SU-DHL-6 (cell line): ENCODE data around the gene EML4.

ENCODE experiments used
- EZH2phosphoT487 ChIP-seq: fragments of 200-600 bp; sonication (generic), shearing (Covaris generic); conservative IDR thresholded peaks from 2 replicates; pipeline ENCODE4 v1.6.1; 2018; ENCODE audit warnings: mild to moderate bottlenecking, antibody characterized with exemption, low read length, moderate library complexity, mixed read lengths
- TF ChIP-seq, protein P1 (sequence below): fragments of 200-600 bp; sonication (generic); IDR thresholded peaks from one replicate; pipeline ENCODE4 v1.5.1; 2017; ENCODE audit warnings: antibody characterized with exemption, mild to moderate bottlenecking, low read length, moderate library complexity; ENCODE audit not compliant: insufficient read depth, poor library complexity, severe bottlenecking

DNA sequence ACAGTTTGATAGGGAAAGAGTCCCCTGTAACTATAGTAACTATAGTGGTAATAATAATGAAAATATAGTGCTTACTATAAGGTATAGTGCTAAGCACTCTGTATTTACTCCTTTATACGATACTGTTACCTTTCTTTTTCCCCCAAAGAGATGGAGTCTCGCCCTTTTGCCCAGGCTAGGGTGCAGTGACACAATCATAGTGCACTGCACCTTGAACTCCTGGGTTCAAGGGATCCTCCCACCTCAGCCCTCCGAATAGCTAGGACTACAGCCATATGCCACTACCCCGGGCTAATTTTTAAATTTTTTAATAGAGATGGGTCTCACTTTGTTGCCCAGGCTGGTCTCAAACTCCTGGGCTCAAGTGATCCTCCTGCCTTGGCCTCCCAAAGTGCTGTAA, 34.6 kb downstream of the EML4 start:
- TF ChIP-seq, protein P1, sequence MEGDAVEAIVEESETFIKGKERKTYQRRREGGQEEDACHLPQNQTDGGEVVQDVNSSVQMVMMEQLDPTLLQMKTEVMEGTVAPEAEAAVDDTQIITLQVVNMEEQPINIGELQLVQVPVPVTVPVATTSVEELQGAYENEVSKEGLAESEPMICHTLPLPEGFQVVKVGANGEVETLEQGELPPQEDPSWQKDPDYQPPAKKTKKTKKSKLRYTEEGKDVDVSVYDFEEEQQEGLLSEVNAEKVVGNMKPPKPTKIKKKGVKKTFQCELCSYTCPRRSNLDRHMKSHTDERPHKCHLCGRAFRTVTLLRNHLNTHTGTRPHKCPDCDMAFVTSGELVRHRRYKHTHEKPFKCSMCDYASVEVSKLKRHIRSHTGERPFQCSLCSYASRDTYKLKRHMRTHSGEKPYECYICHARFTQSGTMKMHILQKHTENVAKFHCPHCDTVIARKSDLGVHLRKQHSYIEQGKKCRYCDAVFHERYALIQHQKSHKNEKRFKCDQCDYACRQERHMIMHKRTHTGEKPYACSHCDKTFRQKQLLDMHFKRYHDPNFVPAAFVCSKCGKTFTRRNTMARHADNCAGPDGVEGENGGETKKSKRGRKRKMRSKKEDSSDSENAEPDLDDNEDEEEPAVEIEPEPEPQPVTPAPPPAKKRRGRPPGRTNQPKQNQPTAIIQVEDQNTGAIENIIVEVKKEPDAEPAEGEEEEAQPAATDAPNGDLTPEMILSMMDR: no peak
- TF ChIP-seq EZH2phosphoT487: no peak
